IPS DF 19.7 (cell line): Measurements from ENCODE around the gene FAM24B.

ENCODE experiments used
- DNase-seq: peaks from one replicate; pipeline ENCODE4 v3.0.0-alpha.2; 2013; ENCODE audit warnings: low read depth, low spot score

Gene FAM24B

GRCh38 chr10:122827302-122827701 is 52.1 kb downstream of the FAM24B start:
- DNase-seq, result no peak

- DNase-seq, result no peak
Observed at GRCh38 chr10:122822973-122823690, 56.2 kb downstream of the FAM24B start.

- no peak for DNase-seq
Observed at GRCh38 chr10:122821808-122822207, 57.6 kb downstream of the FAM24B start.

- no peak for DNase-seq
Observed at GRCh38 chr10:122815458-122815857, 63.9 kb downstream of the FAM24B start.

- no peak for DNase-seq
Observed at GRCh38 chr10:122814493-122814892, 64.9 kb downstream of the FAM24B start.

- no peak for DNase-seq
Observed at GRCh38 chr10:122812751-122813150, 66.6 kb downstream of the FAM24B start.

- no peak for DNase-seq
Observed at GRCh38 chr10:122802282-122802681, 77.1 kb downstream of the FAM24B start.
